NCI-H2029 (cell line): Measurements from ENCODE around the gene PSMC3IP.
A peak's percentile ranks its signal among the peaks of the same experiment; 100 is the strongest.
"Not testable (repeated sequence)": the region's sequence is repeated elsewhere in the genome, so short reads cannot be mapped to it uniquely, and the experiment has no call there.

Source experiments
- DNase-seq: peaks from one replicate; lab custom pipeline; 2025; lab: John Stamatoyannopoulos, UW

Gene PSMC3IP

DNA sequence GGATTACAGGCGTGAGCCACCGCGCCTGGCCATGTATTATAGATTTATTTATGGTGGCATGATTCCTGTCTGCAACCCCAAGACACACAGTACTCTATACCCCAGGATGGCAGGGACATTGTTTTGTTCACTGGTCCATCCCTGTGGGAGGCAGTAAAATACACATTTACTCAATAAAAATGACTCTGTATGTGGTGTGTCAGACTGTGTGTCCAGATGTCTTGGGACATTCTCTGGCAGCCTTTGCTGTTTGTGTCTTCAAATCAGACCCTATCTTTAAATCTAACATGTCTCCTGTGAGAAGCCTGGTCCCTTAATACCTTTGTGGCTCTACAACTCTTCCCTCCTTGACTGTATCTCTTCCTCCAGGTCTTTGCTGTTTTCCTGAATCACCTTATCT, 17.3 kb downstream of the PSMC3IP start:
- DNase-seq: no peak

DNA sequence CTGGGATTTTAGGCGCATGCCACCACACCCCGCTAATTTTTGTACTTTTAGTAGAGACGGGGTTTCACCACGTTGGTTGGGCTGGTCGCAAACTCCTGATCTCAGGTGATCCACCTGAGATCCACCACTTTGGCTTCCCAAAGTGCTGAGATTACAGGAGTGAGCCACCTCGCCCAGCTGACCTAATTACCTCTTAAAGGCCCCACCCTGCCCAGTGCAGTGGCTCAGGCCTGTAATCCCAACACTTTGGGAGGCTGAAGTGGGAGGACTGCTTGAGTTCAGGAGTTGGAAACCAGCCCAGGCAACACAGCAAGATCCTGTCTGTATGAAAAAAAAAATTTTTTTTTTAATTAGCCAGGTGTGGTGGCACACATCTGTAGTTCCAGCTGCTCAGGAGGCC, 18.5 kb downstream of the PSMC3IP start:
- peak; percentile 17 for DNase-seq

DNA sequence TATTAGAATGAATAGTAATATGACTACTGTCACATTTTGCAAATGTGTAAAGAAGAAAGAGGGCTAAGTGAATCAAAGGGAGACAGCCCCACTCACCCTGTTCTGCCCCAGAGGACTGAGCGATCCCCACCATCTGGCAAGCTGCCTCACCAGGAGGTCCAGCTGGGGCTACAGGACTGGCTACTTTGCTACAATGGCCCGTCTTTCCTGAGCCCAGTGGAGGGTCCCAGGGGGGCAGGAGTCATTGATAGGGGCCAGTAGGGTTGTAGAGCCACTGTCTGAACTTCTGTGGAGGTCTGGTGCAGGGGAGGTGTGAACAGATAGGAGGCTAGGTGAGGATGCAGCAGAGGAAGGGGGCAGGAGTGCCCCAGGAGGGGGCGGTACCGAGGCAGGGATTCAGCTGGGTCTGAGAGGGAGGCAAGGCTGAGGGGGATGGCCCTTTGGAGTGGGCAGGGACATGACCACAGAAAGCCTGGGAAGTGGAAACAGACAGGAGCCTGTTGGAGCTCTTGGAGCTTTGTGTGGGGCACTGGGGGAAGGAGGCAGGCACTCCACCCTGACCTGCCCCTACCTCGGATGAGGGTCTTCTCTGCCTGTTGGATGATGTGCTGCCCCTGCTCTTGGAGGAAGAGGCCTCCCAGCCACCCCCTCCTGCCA, 21.4 kb downstream of the PSMC3IP start:
- not testable (repeated sequence) for DNase-seq

DNA sequence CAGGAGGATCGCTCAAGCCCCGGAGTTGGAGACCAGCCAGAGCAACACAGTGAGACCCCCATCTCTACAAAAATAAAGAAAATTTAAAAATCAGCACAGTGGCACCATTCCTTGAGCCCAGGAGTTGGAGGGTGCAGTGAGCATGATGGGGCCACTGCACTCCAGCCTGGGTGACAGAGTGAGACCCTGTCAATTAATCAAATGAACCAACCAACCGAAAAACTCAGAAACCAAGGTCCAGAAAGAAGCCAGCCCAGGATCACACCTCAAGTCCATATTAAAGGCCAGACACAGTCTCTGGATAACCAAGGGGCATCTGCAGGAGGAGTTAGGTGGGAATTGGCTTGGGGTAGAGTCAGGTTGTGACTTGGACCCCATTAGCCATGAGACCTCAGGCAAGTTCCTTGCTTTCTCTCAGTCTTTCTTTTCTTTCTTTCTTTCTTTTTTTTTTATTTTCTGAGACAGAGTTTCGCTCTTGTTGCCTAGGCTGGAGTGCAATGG, 22.4 kb downstream of the PSMC3IP start:
- DNase-seq: no peak

DNA sequence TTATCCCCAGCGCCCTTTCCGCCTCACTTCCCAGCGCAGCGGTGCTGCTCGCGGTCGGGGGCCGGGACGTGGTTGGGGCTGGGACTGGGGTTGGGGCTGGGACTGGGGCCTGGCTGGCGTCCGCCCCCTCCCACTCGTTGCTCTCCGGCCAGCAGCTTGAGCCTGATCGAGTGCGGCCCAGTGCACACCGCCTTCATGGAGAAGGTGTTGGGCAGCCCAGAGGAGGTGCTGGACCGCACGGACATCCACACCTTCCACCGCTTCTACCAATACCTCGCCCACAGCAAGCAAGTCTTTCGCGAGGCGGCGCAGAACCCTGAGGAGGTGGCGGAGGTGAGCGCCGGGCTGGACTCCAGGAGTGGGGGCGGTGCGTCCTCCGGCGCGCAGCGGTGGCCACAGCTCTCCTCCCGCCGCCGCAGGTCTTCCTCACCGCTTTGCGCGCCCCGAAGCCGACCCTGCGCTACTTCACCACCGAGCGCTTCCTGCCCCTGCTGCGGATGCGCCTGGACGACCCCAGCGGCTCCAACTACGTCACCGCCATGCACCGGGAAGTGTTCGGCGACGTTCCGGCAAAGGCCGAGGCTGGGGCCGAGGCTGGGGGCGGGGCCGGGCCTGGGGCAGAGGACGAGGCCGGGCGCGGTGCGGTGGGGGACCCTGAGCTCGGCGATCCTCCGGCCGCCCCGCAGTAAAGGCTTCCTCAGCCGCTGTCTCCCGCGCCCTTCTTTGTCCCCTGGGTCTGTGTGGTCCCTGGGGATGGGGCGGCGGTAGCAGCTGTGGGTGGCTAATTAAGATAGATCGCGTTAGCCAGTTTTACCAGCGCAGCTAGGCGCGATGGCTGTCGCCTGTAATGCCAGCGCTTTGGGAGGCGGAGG, 23.0 kb downstream of the PSMC3IP start:
- DNase-seq: peak; percentile 59

DNA sequence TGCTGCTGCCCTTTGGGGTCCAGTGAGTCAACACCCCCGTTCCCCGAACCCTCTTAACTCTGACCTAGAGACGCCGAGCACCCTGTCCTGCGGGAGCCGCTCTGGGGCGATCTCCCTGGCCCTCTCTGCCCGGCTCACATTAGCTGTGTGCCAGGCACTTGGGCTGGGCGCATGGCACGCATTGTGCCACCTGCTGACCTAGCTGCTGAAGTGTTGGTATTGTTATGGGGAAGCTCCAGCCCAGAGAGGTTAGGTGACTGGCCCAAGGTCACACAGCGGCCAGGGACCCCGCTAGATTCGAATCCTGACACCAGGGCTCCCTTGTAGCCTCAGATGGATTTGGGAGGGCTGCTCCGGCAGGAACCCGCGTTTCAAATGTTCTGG, 23.7 kb downstream of the PSMC3IP start:
- no peak for DNase-seq

DNA sequence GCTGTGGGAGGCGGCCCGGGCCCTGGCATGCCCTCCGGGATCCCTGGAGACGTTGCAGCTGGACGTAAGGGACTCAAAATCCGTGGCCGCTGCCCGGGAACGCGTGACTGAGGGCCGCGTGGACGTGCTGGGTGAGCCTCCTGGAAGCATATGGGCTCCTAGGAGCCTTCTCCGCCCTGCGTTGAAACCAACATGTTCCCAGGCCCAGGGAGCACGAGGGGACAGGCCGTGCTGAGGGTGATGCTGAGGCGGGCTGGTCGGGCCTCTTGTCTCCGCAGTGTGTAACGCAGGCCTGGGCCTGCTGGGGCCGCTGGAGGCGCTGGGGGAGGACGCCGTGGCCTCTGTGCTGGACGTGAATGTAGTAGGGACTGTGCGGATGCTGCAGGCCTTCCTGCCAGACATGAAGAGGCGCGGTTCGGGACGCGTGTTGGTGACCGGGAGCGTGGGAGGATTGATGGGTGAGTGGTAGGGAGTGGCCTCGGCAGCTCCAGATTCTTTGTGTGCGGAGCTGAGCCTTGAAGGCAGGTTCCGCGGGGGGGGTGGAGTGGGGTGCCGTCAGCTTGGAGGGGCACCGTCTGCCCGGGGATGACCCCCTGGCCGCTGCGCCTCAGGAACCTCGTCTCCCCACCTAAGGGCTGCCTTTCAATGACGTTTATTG, 24.2 kb downstream of the PSMC3IP start:
- no peak for DNase-seq

DNA sequence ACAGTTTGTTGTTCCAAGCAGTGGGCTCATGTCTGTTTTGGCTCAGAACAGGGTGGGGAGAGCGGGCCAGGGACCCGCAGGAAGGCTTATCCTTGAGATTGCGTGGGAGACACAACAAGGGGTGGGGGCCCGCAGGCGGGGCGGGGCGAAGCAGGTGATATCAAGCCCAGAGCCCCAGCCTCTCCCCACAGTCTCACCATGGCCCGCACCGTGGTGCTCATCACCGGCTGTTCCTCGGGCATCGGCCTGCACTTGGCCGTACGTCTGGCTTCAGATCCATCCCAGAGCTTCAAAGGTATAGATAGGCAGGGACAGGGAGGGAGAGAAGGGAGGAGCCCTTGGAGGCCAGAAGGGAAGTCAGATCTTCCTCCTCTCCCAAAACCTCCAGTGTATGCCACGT, 24.8 kb downstream of the PSMC3IP start, which contains the start of gene HSD17B1:
Gene HSD17B1 (plus strand): TSS at position 188 of the 400 bp plus-strand sequence. CDS start 11 bp downstream, at position 199.
- DNase-seq: not testable (repeated sequence)

DNA sequence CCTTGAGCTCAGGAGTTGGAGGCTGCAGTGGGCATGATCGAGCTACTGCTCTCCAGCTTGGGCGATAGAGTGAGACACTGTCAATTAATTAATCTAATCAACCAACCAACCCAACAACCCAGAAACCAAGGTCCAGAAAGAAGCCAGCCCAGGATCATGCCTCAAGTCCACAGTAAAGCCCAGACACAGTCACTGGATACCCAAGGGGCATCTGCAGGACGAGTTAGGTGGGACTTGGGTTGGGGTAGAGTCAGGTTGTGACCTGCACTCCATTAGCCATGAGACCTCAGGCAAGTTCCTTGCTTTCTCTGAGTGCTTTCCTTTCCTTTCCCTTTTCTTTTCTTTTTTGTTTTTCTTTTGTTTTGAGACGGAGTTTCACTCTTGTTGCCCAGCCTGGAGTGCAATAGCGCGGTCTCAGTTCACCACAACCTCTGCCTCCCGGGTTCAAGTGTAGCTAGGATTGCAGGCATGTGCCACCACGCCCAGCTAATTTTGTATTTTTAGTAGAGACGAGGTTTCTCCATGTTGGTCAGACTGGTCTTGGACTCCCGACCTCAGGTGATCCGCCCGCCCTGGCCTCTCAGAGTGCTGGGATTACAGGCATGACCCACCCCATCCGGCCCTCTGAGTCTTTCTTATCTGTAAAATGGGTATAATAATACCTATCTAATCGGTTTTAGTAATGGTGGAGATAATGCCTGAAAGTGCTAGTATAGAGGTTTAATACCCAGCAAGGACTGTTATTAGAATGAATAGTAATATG, 28.4 kb downstream of the PSMC3IP start:
- DNase-seq: no peak

DNA sequence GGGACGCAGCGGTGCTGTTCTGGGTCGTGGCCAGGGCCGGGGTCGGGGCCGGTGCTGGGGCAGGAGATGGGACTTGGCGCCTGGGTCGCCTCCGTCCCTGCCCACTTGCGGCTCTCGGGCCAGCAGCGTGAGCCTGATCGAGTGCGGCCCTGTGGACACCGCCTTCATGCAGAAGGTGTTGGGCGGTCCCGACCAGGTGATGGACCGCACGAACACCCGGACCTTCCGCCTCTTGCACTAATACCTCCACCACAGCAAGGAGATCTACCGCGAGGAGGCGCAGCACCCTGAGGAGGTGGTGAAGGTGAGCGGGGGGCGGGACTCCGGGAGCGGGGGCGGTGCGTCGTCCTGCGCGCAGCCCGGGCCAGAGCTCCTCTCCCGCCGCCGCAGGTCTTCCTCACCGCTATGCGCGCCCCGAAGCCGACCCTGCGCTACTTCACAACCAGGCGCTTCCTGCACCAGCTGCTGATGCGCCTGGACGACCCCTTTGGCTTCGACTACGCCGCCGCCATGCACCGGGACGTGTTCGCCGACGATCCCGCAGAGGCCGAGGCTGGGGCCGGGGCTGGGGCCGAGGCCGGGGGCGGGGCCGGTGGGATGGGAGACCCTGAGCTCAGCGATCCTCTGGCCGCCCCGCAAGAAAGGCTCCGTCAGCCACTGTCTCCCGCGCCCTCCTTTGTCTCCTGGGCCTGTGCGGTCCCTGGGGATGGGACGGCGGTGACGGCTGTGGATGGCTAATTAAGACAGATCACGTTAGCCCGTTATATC, 29.3 kb downstream of the PSMC3IP start:
- DNase-seq: peak; percentile 66

DNA sequence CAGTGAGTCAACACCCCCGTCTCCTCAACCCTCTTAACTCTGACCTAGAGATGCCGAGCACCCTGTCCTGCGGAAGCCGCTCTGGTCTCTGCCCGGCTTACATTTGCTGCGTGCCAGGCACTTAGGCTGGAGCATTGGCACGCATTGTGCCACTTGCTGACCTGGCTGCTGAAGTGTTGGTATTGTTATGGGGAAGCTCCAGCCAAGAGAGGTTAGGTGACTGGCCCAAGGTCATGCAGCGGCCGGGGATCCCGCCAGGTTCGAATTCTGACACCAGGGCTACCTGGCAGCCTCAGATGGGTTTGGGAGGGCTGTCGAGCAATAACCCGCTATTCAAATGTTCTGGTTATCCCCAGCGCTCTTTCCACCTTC, 29.8 kb downstream of the PSMC3IP start:
- DNase-seq: no peak

DNA sequence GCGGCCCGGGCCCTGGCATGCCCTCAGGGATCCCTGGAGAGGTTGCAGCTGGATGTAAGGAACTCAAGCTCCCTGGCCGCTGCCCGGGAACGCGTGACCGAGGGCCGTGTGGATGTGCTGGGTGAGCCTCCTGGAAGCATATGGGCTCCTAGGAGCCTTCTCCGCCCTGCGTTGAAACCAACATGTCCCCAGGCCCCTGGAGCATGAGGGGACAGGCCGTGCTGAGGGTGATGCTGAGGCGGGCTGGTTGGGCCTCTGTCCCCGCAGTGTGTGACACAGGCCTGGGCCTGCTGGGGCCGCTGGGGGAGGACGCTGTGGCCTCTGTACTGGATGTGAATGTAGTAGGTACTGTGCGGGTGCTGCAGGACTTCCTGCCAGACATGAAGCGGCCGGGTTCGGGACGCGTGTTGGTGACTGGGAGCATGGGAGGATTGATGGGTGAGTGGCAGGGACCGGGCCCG, 30.5 kb downstream of the PSMC3IP start:
- DNase-seq: no peak

DNA sequence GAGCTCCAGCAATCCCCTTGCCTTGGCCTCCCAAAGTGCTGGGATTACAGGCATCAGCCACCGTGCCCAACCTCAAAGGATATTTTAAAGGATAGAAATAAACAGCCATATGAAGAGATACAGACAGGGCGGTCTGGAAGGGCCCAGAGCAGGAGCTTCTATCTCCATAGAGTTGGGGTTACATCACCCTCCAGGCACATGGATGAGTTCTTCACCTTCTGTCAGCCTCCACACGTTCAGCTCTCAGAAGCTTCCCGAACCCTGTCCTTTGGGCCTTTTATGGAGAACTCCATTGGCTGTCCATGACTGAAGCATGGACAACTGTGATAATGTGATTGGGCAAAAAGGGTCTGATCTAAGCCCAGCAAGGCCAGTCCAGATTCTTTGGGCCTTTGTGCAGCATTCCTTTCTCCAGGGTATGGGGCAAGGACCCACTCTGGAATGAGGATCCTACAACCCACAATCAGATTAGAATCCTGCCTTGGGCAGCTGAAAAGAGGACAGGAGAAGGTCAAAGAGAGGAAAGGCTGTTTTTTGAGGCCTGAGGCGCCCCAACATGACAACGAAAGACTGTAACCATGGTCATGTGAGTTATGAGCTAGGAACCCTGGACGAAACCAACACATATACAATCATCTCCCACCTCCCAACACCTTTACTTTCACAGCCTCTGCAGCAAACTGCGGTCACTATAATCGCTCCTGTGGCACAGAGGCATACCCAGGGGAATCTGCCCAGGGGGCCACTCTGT, 31.6 kb downstream of the PSMC3IP start:
- not testable (repeated sequence) for DNase-seq

DNA sequence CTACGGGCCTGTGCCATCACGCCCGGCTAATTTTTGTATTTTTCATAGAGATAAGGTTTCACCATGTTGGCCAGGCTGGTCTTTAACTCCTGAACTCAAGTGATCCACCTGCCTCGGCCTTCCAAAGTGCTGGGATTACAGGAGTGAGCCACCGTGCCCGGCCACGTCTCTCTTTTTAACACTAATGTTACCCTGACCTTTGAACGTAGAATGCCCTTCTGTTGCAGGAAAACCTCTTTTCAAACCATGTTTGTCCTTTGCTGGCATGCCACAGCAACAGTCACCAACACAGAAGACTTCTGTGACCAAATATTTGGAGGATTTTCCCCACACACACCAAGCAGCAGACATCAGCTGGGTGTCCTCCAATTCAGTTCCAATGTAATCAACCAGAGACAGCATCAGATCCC, 32.6 kb downstream of the PSMC3IP start:
- DNase-seq: no peak

DNA sequence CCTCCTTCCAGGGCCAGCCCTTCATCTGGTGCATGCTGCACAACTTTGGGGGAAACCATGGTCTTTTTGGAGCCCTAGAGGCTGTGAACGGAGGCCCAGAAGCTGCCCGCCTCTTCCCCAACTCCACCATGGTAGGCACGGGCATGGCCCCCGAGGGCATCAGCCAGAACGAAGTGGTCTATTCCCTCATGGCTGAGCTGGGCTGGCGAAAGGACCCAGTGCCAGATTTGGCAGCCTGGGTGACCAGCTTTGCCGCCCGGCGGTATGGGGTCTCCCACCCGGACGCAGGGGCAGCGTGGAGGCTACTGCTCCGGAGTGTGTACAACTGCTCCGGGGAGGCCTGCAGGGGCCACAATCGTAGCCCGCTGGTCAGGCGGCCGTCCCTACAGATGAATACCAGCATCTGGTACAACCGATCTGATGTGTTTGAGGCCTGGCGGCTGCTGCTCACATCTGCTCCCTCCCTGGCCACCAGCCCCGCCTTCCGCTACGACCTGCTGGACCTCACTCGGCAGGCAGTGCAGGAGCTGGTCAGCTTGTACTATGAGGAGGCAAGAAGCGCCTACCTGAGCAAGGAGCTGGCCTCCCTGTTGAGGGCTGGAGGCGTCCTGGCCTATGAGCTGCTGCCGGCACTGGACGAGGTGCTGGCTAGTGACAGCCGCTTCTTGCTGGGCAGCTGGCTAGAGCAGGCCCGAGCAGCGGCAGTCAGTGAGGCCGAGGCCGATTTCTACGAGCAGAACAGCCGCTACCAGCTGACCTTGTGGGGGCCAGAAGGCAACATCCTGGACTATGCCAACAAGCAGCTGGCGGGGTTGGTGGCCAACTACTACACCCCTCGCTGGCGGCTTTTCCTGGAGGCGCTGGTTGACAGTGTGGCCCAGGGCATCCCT, 34.1 kb downstream of the PSMC3IP start:
- DNase-seq: no peak

DNA sequence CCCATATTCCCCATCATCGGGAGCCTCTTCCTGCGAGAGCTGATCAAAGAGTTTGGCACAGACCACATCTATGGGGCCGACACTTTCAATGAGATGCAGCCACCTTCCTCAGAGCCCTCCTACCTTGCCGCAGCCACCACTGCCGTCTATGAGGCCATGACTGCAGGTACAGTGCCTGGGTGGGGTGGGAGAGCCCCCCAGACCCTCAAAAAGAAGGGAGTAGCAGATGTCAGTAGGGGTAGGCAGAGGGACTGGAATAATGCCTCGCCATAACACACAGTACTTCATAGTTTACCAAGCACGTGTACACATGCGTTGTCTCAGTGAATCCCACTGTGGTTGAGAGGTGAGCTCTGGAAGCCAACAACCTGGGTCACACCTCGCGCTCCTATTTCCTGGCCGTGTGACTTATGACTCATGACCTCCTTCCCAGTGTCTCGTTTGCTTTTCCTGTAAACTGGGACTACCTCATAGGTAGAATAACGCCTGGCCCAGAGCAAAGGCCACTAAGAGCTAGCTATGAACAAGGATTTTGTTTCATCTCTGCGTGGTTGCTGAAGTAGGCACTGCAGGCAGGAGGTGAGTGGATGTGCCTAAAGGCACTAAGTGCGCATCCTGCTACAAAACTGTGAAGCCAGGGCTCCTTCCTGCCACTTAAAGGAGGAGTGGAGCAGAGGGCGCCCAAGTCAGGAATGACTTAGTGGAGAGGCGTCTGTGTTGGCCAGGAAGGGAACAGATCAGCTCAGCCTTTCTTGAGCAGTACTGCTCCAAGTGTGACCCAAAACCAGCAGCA, 36.3 kb downstream of the PSMC3IP start:
- DNase-seq: peak; percentile 24

DNA sequence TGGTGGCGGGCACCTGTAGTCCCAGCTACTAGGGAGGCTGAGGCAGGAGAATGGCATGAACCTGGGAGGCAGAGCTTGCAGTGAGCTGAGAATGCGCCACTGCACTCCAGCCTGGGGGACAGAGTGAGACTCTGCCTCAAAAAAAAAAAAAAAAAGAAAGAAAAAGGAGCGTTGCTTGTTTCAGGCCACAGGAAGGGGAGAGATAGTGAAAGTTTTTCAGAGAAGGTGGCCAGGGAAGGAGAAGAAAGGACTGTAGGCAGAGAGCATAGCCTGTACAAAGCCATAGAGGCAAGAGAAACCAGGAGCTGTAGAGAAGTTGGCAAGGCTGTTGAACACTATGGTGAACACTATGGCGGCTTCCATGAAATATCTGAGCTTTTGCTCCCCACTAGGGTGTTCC, 37.0 kb downstream of the PSMC3IP start:
- not testable (repeated sequence) for DNase-seq

DNA sequence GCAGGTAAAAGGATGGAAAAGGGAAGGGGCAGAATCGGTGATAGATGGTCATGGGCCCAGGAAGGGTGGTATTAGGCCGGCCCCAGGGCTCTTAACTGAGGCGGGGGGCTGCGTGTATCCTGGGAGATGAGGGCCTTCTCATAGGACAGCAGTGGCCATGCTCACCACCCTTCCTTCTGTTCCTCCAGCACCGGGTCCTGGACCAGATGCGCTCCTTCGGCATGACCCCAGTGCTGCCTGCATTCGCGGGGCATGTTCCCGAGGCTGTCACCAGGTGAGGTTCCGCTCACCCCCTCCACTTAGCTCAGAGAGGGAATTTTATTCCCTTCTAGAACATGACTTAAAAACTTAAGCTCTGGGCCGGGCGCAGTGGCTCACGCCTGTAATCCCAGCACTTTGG, 39.0 kb downstream of the PSMC3IP start:
- DNase-seq: no peak
